HG03280 (cell line): ENCODE data around the gene KLHL17.
"Not testable (repeated sequence)": the region's sequence is repeated elsewhere in the genome, so short reads cannot be mapped to it uniquely, and the experiment has no call there.

ENCODE experiments used
- ATAC-seq: cut with Tn5 transposase; IDR thresholded peaks from one replicate; pipeline ENCODE4 v1.9.1; 2021; ENCODE audit warnings: mild to moderate bottlenecking, moderate library complexity; ENCODE audit not compliant: unreplicated experiment

KLHL17 gene

GRCh38 chr1:997713-997992, 37.3 kb downstream of the KLHL17 start:
- ATAC-seq = no peak

GRCh38 chr1:997993-998744, 37.8 kb downstream of the KLHL17 start:
- ATAC-seq = no peak

- ATAC-seq = no peak
Measured at GRCh38 chr1:998745-998994, 38.3 kb downstream of the KLHL17 start.

- ATAC-seq = no peak
Measured at GRCh38 chr1:998995-999724, 38.8 kb downstream of the KLHL17 start.

- peak; percentile 31 for ATAC-seq
Measured at GRCh38 chr1:999725-1000356, 39.5 kb downstream of the KLHL17 start, which contains the start of gene HES4. HES4 (minus strand) TSS chr1:1000097; CDS start chr1:999973, 124 bp downstream.

GRCh38 chr1:1000357-1001056, 40.1 kb downstream of the KLHL17 start:
- no peak for ATAC-seq

- no peak for ATAC-seq
Measured at GRCh38 chr1:1001057-1001783, 40.8 kb downstream of the KLHL17 start.

GRCh38 chr1:1003618-1004419, 43.4 kb downstream of the KLHL17 start:
- ATAC-seq = no peak

GRCh38 chr1:1004420-1004779, 44.0 kb downstream of the KLHL17 start:
- no peak for ATAC-seq

GRCh38 chr1:1004780-1005697, 44.7 kb downstream of the KLHL17 start:
- no peak for ATAC-seq

- ATAC-seq = no peak
Measured at GRCh38 chr1:1005774-1006304, 45.5 kb downstream of the KLHL17 start.

- ATAC-seq = no peak
Measured at GRCh38 chr1:1006305-1007159, 46.1 kb downstream of the KLHL17 start.

- ATAC-seq = not testable (repeated sequence)
Measured at GRCh38 chr1:1010131-1010530, 49.7 kb downstream of the KLHL17 start.

GRCh38 chr1:1011396-1011949, 51.1 kb downstream of the KLHL17 start:
- no peak for ATAC-seq

GRCh38 chr1:1012736-1013104, 52.3 kb downstream of the KLHL17 start:
- peak; percentile 4 for ATAC-seq

GRCh38 chr1:1013105-1013921, 52.9 kb downstream of the KLHL17 start, which contains the start of gene ISG15:
ISG15 (plus strand) TSS chr1:1013497; CDS start chr1:1013574, 77 bp downstream.
- peak; percentile 86 for ATAC-seq
